ENCODE data around the gene ZNF526.

- TF ChIP-seq CTCF (IDR thresholded peaks at IDR 0.05 in 2 of 3, conservative IDR thresholded peaks at IDR 0.05 in 1 of 3; ENCODE audit: borderline replicate concordance in 1 of 3, insufficient read depth in 1 of 3, low read depth in 2 of 3, low read length in 2 of 3) (no peak), POLR2A (IDR thresholded peaks at IDR 0.05; ENCODE audit: borderline replicate concordance, extremely low read depth, insufficient read depth, insufficient read length) (no peak), REST (IDR thresholded peaks at IDR 0.05; ENCODE audit: low read depth) (no peak), JUND (IDR thresholded peaks at IDR 0.05) (no peak)
Observed at GRCh38 chr19:42268142-42268703, 48.1 kb downstream of the ZNF526 start.
